ENCODE data around the gene CCDC167. TPM values are rescaled to one million over a fixed set of nuclear protein-coding genes. Genes with fewer than 3 reads are reported as not detected.

Gene CCDC167
- total RNA-seq, 1 experiment from 2014 or later = 31.9 TPM

GRCh38 chr6:37514321-37514771 is 14.7 kb upstream of the CCDC167 start:
- no peak overlapping the region; a peak in 2 of 5 replicates for H3K4me3 Mint-ChIP-seq

More at GRCh38 chr6:37514321-37514771, 14.7 kb upstream of the CCDC167 start:
- Histone ChIP-seq H2AFZ (ENCODE audit: low read length) (no peak overlapping the region), H3K23me2 (ENCODE audit: insufficient read length, low read depth, low read length, poor library complexity, severe bottlenecking) (peaks cover 9% of the 10 kb centered on the region), H2BK20ac (ENCODE audit: low read depth, low read length, poor library complexity, severe bottlenecking) (no peak overlapping the region), H3K56ac (ENCODE audit: insufficient read length, low read depth, low read length) (no peak overlapping the region), H4K8ac (replicated peaks; ENCODE audit: insufficient read length, low read depth, low read length) (no peak overlapping the region), H3K23ac (ENCODE audit: insufficient read length, low read depth, low read length) (no peak overlapping the region), H3T11ph (ENCODE audit: low read length) (no peak overlapping the region), H3K79me1 (ENCODE audit: insufficient read depth, low read depth, low read length, poor library complexity, severe bottlenecking) (no peaks in the 10 kb centered on the region), H2BK12ac (ENCODE audit: insufficient read length, low read depth, low read length) (no peak overlapping the region), H4K91ac (ENCODE audit: insufficient read length, low read depth, low read length) (no peak overlapping the region), H3K9me3 (ENCODE audit: control insufficient read depth, low read depth, low read length) (no peaks in the 10 kb centered on the region), H4K5ac (ENCODE audit: insufficient read length, low read depth, low read length) (no peak overlapping the region), H3K27me3 (ENCODE audit: insufficient read depth, low read length) (peaks cover 6% of the 10 kb centered on the region; the same call in 1 of the 2 replicates), H2BK120ac (ENCODE audit: low read depth, low read length, poor library complexity, severe bottlenecking) (no peak overlapping the region), H3K18ac (ENCODE audit: insufficient read length, low read depth, low read length) (no peak overlapping the region), H3K4me2 (ENCODE audit: insufficient read depth, insufficient read length, low read length) (no peak overlapping the region), H2BK5ac (ENCODE audit: insufficient read length, low read length) (no peak overlapping the region), H2AK5ac (ENCODE audit: insufficient read length, low read length) (no peak overlapping the region), H3K14ac (ENCODE audit: insufficient read depth, low read length) (no peak overlapping the region), H3K79me2 (ENCODE audit: insufficient read depth, low read length) (no peaks in the 10 kb centered on the region), H3K9ac (ENCODE audit: extremely low read depth, insufficient read length, low read length) (no peak overlapping the region), H3K4me1 (ENCODE audit: insufficient read depth, low read length) (peaks cover 10% of the 10 kb centered on the region; the same call in 1 of the 2 replicates), H4K20me1 (ENCODE audit: control insufficient read depth, insufficient read depth, insufficient read length) (no peaks in the 10 kb centered on the region), H3K4ac (ENCODE audit: low read depth, low read length) (no peak overlapping the region), H3K27ac (ENCODE audit: insufficient read length, low read depth, low read length) (no peak overlapping the region), H2BK15ac (ENCODE audit: low read depth, low read length) (no peak overlapping the region)
- DNase-seq = no peak
- Mint-ChIP-seq H3K9me3 (no peaks in the 10 kb centered on the region; a peak in 2 of 5 replicates), H3K4me1 (peaks cover 56 to 77% of the 10 kb centered on the region in 2 experiments), H3K27me3 (ENCODE audit: low read depth) (peaks cover 50% of the 10 kb centered on the region), H3K27ac (no peak overlapping the region; a peak in 2 of 7 replicates), H3K36me3 (ENCODE audit: insufficient read depth in 1 of 3, low read depth in 3 of 3) (no peaks in the 10 kb centered on the region; a peak in 2 of 7 replicates)
- WGBS (ENCODE audit: extremely low coverage, insufficient read length, low lambda C conversion rate) = no CpG with 5 or more reads among the region's 5 CpGs
- TF ChIP-seq CTCF (conservative IDR thresholded peaks at IDR 0.05) = no peak
